EL (cell line): ENCODE measurements around the gene NUMA1.

Experiments
- DNase-seq: peaks from one replicate; pipeline ENCODE4 v3.0.0-alpha.2; 2016

NUMA1 gene

GRCh38 chr11:72100009-72100408 lies 19.7 kb upstream of the NUMA1 start:
- no peak for DNase-seq

GRCh38 chr11:72098741-72099140 lies 18.4 kb upstream of the NUMA1 start:
- DNase-seq = no peak

- DNase-seq = peak; percentile 61
Observed at GRCh38 chr11:72091292-72091691, 10.9 kb upstream of the NUMA1 start.

GRCh38 chr11:72088076-72088808 lies 7.9 kb upstream of the NUMA1 start:
- no peak for DNase-seq

- no peak for DNase-seq
Observed at GRCh38 chr11:72085621-72086351, 5.4 kb upstream of the NUMA1 start.

- no peak for DNase-seq
Observed at GRCh38 chr11:72084965-72085364, 4.6 kb upstream of the NUMA1 start.

- DNase-seq = no peak
Observed at GRCh38 chr11:72084076-72084475, 3.7 kb upstream of the NUMA1 start.

DNA sequence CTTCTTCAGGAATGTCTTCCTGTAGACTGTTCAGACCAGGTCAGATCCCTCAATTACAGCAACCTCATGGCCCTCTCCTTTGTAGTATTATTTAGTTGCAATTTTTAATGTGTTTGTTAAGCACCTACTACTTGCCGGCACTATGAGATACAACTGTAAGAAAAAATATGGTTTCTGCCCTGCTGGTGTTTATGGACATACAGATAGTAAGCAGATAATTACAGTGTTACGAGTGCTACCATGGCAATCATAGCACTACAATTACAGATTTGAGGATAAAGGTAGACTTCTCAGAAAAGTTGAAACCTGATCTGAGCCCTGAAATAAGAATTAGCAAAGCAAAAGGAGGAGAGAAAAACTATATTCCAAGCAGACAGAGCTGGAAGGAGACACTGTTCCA lies 3.1 kb upstream of the NUMA1 start:
- no peak for DNase-seq

- no peak for DNase-seq
Observed at GRCh38 chr11:72081821-72082453, 1.6 kb upstream of the NUMA1 start.

- DNase-seq = no peak
Observed at GRCh38 chr11:72081184-72081644, 872 bp upstream of the NUMA1 start.

- DNase-seq = no peak
Observed at GRCh38 chr11:72079819-72080325, 470 bp downstream of the NUMA1 start.

DNA sequence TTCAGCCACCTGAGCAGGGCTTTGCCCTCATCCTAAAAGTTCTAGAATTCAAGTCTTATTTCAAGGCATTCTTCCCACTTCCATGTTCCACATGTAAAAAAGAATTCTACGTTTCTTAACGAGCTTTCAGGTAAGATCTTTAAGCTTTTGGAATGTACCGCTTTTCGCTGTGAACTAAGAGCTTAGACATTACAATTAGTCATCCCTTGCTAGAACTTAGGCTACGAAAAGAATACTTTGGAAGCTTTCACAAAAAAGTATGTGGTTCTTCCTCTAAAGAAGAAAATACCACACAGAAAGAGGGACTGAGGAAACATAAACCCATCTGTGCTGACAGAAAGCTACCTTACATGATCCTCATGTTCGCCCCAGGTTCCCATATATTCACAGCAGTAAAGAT lies 1.9 kb downstream of the NUMA1 start:
- DNase-seq = peak; percentile 32

- DNase-seq = no peak
Observed at GRCh38 chr11:72075756-72076155, 4.6 kb downstream of the NUMA1 start.

DNA sequence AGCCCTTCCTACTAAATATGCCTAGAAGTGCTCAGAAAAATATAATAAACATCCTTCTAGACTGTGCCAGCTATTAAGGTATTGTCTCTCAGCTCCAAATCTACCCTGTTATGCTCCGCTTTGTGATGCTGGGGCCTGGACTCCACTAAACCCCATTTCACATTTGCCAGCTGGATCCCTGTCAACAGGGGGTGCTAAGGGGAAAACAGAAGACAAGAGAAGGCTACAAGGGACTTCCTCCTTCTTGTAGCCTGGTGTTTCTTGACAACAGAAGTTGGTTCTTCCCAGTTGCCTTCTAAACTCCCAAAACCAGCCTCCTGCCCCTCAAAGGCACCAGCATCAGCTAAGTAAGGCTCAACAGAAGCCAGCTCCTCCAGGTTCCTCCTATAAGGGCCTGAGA lies 5.2 kb downstream of the NUMA1 start:
- DNase-seq = peak; percentile 46

GRCh38 chr11:72072348-72072747 lies 8.0 kb downstream of the NUMA1 start:
- peak; percentile 87 for DNase-seq

DNA sequence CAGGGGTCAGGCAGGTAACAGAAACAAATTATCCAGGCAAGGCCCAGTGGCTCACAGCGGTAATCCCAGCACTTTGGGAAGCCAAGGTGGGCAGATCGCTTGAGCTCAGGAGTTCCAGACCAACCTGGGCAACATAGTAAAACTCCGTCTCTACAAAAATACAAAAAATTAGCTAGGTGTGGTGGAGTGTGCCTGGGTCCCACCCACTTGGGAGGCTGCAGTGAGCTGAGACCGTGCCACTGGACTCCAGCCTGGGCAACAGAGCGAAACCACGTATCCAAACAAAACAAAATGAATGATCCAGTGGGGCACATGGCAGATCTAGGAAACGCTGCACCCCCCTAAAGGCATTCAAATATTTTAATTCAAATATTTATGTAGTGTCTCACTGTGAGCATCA lies 9.9 kb downstream of the NUMA1 start:
- DNase-seq = no peak

- DNase-seq = peak; percentile 92
Observed at GRCh38 chr11:72069787-72070251, 10.5 kb downstream of the NUMA1 start.

DNA sequence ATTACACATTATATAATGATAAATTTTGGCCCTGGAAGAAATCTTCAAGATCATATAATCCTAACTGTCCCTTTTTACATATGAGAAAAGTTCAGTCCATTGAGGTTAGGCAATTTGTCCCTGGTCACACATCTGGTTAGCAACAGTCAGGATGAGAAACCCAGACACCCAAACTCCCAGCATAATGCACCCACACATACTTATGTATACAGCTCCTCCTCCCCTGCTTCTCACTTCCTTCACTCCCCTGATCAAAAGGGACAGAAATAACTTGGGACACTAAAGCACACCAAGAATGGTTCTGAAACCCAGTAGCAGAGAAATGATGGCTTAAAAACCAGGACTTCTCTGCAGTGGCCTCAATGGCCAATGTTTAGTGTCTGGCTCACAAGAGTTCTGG lies 11.1 kb downstream of the NUMA1 start:
- peak; percentile 20 for DNase-seq

DNA sequence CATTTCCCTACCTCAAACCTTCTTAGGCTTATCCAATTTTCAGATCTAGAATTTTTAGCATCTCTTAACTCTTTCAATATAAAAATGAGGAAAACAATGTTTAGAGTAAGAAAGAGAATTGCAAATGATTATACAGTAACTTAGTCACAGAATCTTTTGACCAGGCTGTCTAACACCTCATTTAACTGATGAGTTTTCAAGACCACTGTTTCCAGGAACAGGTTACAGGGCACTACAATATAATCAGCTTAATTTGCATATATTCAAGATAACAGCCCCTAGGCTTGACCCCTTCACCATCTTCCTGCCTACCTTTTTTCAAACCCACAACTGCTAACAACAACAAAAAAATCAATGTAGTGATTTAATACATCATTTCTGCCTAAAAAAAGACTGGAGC lies 12.7 kb downstream of the NUMA1 start:
- DNase-seq = no peak

- DNase-seq = no peak
Observed at GRCh38 chr11:72067266-72067665, 13.1 kb downstream of the NUMA1 start.

DNA sequence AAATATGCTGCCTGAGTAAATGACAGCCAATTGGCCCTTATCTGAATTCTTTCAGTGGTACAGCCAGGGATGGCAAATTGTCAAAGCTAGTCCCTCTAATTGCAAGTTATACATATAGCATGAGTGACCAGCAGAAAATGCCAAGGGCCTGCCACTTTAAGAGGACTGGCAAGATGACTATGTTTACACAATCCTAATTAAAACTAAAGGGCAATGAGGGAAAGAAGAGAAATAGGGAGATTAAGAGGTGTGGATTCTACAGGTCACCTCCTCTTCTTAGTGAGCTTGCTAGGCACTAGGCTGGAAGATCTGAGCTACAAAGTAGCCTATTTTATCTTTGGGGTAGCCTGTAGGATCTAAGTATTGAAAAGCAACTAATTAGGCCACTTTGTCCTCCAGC lies 13.5 kb downstream of the NUMA1 start:
- no peak for DNase-seq

GRCh38 chr11:72061739-72062396 lies 18.5 kb downstream of the NUMA1 start:
- no peak for DNase-seq

GRCh38 chr11:72058416-72059034 lies 21.8 kb downstream of the NUMA1 start:
- DNase-seq = peak; percentile 69
